Measurements from ENCODE around the gene PSMD5. TPM values are rescaled to one million over a fixed set of nuclear protein-coding genes. Genes with fewer than 3 reads are reported as not detected.
A peak's percentile ranks its signal among the peaks of the same experiment; 100 is the strongest.

PSMD5 gene
- total and polyA plus RNA-seq, 2 donors: 27.6 to 38.0 TPM

GRCh38 chr9:120878188-120879130, 35.7 kb upstream of the PSMD5 start:
- H3K4me3 ChIP-seq (ENCODE audit: low read depth, low read length): no peak overlapping the region
- H3K27ac ChIP-seq (ENCODE audit: low read depth): no peak overlapping the region
- WGBS: 88% methylated on average over 8 of the region's 8 CpGs
- DNase-seq (ENCODE audit: extremely low spot score): no peak
- H3K36me3 ChIP-seq (ENCODE audit: insufficient read depth): no peaks in the 10 kb centered on the region
- no peaks in the 10 kb centered on the region for H3K4me1 ChIP-seq (ENCODE audit: insufficient read depth)

- H3K36me3 ChIP-seq (ENCODE audit: insufficient read depth): no peaks in the 10 kb centered on the region
- WGBS: 3% methylated on average over 63 of the region's 63 CpGs
- H3K4me1 ChIP-seq (ENCODE audit: insufficient read depth): no peaks in the 10 kb centered on the region
- no peak for DNase-seq (ENCODE audit: extremely low spot score)
- H3K27ac ChIP-seq (ENCODE audit: low read depth): peak overlapping the region; percentile 72
- peak overlapping the region; percentile 81 for H3K4me3 ChIP-seq (ENCODE audit: low read depth, low read length)
Observed at GRCh38 chr9:120877276-120878034, 34.7 kb upstream of the PSMD5 start.

- DNase-seq (ENCODE audit: extremely low spot score): no peak
- peak within 1 kb of the TSS; percentile 81 for H3K4me3 ChIP-seq (ENCODE audit: low read depth, low read length)
- H3K36me3 ChIP-seq (ENCODE audit: insufficient read depth): no peaks in the 10 kb centered on the region
- H3K27ac ChIP-seq (ENCODE audit: low read depth): peak within 1 kb of the TSS; percentile 95
- no peaks in the 10 kb centered on the region for H3K4me1 ChIP-seq (ENCODE audit: insufficient read depth)
- under 1% methylated on average over 42 of the region's 45 CpGs for WGBS
Observed at GRCh38 chr9:120876842-120877240, 34.1 kb upstream of the PSMD5 start, which contains the start of gene PHF19. TSS of gene PHF19 (minus strand) at chr9:120877188. CDS start at chr9:120874741, 2,447 bp downstream.

GRCh38 chr9:120875954-120876841, 33.5 kb upstream of the PSMD5 start:
- no peak for DNase-seq (ENCODE audit: extremely low spot score)
- WGBS: 2% methylated on average over 65 of the region's 65 CpGs
- no peaks in the 10 kb centered on the region for H3K36me3 ChIP-seq (ENCODE audit: insufficient read depth)

GRCh38 chr9:120875643-120875953, 32.9 kb upstream of the PSMD5 start:
- DNase-seq (ENCODE audit: extremely low spot score): no peak
- 58% methylated on average over 7 of the region's 7 CpGs for WGBS
- no peak overlapping the region for H3K4me3 ChIP-seq (ENCODE audit: low read depth, low read length)
- H3K27ac ChIP-seq (ENCODE audit: low read depth): peak overlapping the region; percentile 95
- H3K36me3 ChIP-seq (ENCODE audit: insufficient read depth): no peaks in the 10 kb centered on the region
- no peaks in the 10 kb centered on the region for H3K4me1 ChIP-seq (ENCODE audit: insufficient read depth)

More at GRCh38 chr9:120875954-120876841, 33.5 kb upstream of the PSMD5 start:
- H3K4me3 ChIP-seq (ENCODE audit: low read depth, low read length): peak overlapping the region; percentile 81
- no peaks in the 10 kb centered on the region for H3K4me1 ChIP-seq (ENCODE audit: insufficient read depth)
- H3K27ac ChIP-seq (ENCODE audit: low read depth): peak overlapping the region; percentile 95

- peak overlapping the region; percentile 95 for H3K27ac ChIP-seq (ENCODE audit: low read depth)
- no peaks in the 10 kb centered on the region for H3K4me1 ChIP-seq (ENCODE audit: insufficient read depth)
- no peaks in the 10 kb centered on the region for H3K36me3 ChIP-seq (ENCODE audit: insufficient read depth)
- WGBS: 77% methylated on average over 4 of the region's 4 CpGs
- no peak for DNase-seq (ENCODE audit: extremely low spot score)
- no peak overlapping the region for H3K4me3 ChIP-seq (ENCODE audit: low read depth, low read length)
Observed at GRCh38 chr9:120875195-120875565, 32.5 kb upstream of the PSMD5 start.

- Histone ChIP-seq H3K4me3 (ENCODE audit: low read depth, low read length) (no peak overlapping the region), H3K36me3 (ENCODE audit: insufficient read depth) (no peaks in the 10 kb centered on the region), H3K27ac (ENCODE audit: low read depth) (no peak overlapping the region), H3K4me1 (ENCODE audit: insufficient read depth) (no peaks in the 10 kb centered on the region)
- WGBS: 89% methylated on average over 10 of the region's 10 CpGs
- DNase-seq (ENCODE audit: extremely low spot score): no peak
Observed at GRCh38 chr9:120874226-120875194, 31.8 kb upstream of the PSMD5 start.

GRCh38 chr9:120873512-120873911, 30.8 kb upstream of the PSMD5 start:
- no peak for DNase-seq (ENCODE audit: extremely low spot score)

GRCh38 chr9:120872791-120873502, 30.2 kb upstream of the PSMD5 start:
- H3K4me3 ChIP-seq (ENCODE audit: low read depth, low read length): no peak overlapping the region
- no peak for DNase-seq (ENCODE audit: extremely low spot score)
- WGBS: 96% methylated on average over 3 of the region's 3 CpGs
- H3K36me3 ChIP-seq (ENCODE audit: insufficient read depth): no peaks in the 10 kb centered on the region
- no peak overlapping the region for H3K27ac ChIP-seq (ENCODE audit: low read depth)
- H3K4me1 ChIP-seq (ENCODE audit: insufficient read depth): no peaks in the 10 kb centered on the region

More at GRCh38 chr9:120873512-120873911, 30.8 kb upstream of the PSMD5 start:
- H3K4me3 ChIP-seq (ENCODE audit: low read depth, low read length): no peak overlapping the region
- no peaks in the 10 kb centered on the region for H3K36me3 ChIP-seq (ENCODE audit: insufficient read depth)
- no peak overlapping the region for H3K27ac ChIP-seq (ENCODE audit: low read depth)
- H3K4me1 ChIP-seq (ENCODE audit: insufficient read depth): no peaks in the 10 kb centered on the region
- 75% methylated on average over 4 of the region's 4 CpGs for WGBS

- Histone ChIP-seq H3K4me1 (ENCODE audit: insufficient read depth) (no peaks in the 10 kb centered on the region), H3K27ac (ENCODE audit: low read depth) (no peak overlapping the region), H3K4me3 (ENCODE audit: low read depth, low read length) (no peak overlapping the region), H3K36me3 (ENCODE audit: insufficient read depth) (no peaks in the 10 kb centered on the region)
- DNase-seq (ENCODE audit: extremely low spot score): no peak
- WGBS: 87% methylated on average over 9 of the region's 9 CpGs
Observed at GRCh38 chr9:120870206-120870605, 27.5 kb upstream of the PSMD5 start.

GRCh38 chr9:120869726-120870125, 27.0 kb upstream of the PSMD5 start:
- H3K4me3 ChIP-seq (ENCODE audit: low read depth, low read length): no peak overlapping the region
- no peak for DNase-seq (ENCODE audit: extremely low spot score)
- no peaks in the 10 kb centered on the region for H3K4me1 ChIP-seq (ENCODE audit: insufficient read depth)
- H3K36me3 ChIP-seq (ENCODE audit: insufficient read depth): no peaks in the 10 kb centered on the region
- no peak overlapping the region for H3K27ac ChIP-seq (ENCODE audit: low read depth)
- 88% methylated on average over 10 of the region's 10 CpGs for WGBS

- Histone ChIP-seq H3K27ac (ENCODE audit: low read depth) (peak overlapping the region; percentile 63), H3K36me3 (ENCODE audit: insufficient read depth) (no peaks in the 10 kb centered on the region), H3K4me1 (ENCODE audit: insufficient read depth) (no peaks in the 10 kb centered on the region), H3K4me3 (ENCODE audit: low read depth, low read length) (peak overlapping the region; percentile 16)
- DNase-seq (ENCODE audit: extremely low spot score): no peak
- WGBS: 32% methylated on average over 10 of the region's 10 CpGs
Observed at GRCh38 chr9:120869360-120869687, 26.6 kb upstream of the PSMD5 start.
